Breast epithelium (tissue), 3 donors: ENCODE measurements around the gene PTGIR.

Experiments used
- POLR2A ChIP-seq: fragments of 450-650 bp; IDR thresholded peaks from one replicate; pipeline ENCODE4 v1.6.1; 2016; ENCODE audit warnings: antibody characterized with exemption, mild to moderate bottlenecking, moderate library complexity
- POLR2AphosphoS5 ChIP-seq, 3 donors: sonication (generic); formaldehyde crosslinking; IDR thresholded peaks; one replicate each; pipeline ENCODE4 v1.6.1; 2017; ENCODE audit warnings: antibody characterized with exemption in 3 of 3
- TF ChIP-seq, protein P1 (sequence below), 3 donors: fragments of 450-650 bp; IDR thresholded peaks; one replicate each; pipeline ENCODE4 v1.5.1; 2016 to 2017; ENCODE audit warnings: antibody characterized with exemption in 3 of 3, mild to moderate bottlenecking in 3 of 3, moderate library complexity in 3 of 3

DNA sequence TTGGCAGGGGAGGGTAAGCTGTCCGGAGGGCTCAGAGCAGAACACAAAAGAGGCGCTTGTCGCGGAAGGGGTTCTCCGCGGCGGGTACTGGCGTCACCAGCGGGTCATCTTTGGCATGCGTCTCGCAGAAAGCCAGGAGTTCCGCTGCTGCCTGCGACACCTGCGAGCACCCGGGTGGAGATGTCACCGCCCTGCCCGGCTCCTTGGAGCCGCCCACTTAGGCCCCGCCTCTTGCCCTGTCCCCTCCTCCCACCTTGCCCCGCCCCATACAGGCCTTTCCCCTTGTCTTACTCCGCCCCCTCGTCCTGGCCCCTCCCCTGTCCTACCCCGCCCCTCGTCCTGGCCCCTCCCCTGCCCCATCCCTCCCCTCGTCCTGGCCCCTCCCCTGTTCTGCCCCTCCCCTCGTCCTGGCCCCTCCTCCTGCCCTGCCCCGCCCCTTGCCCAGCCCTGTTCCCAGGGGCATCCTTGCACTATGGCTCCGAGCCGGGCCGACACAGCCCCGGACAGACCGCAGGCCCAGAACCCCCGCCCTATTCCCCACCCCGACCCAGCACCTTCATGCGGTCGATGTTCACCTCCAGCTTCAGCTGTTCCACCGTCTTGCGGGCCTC, 9.3 kb upstream of the PTGIR start:
- TF ChIP-seq, protein P1, sequence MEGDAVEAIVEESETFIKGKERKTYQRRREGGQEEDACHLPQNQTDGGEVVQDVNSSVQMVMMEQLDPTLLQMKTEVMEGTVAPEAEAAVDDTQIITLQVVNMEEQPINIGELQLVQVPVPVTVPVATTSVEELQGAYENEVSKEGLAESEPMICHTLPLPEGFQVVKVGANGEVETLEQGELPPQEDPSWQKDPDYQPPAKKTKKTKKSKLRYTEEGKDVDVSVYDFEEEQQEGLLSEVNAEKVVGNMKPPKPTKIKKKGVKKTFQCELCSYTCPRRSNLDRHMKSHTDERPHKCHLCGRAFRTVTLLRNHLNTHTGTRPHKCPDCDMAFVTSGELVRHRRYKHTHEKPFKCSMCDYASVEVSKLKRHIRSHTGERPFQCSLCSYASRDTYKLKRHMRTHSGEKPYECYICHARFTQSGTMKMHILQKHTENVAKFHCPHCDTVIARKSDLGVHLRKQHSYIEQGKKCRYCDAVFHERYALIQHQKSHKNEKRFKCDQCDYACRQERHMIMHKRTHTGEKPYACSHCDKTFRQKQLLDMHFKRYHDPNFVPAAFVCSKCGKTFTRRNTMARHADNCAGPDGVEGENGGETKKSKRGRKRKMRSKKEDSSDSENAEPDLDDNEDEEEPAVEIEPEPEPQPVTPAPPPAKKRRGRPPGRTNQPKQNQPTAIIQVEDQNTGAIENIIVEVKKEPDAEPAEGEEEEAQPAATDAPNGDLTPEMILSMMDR (IDR thresholded peaks at IDR 0.05), result no peak
- TF ChIP-seq POLR2AphosphoS5 (IDR thresholded peaks at IDR 0.05) (no peak), POLR2A (no peak)
